ENCODE data around the gene RSKR. TPM values are rescaled to one million over a fixed set of nuclear protein-coding genes. Genes with fewer than 3 reads are reported as not detected.
A peak's percentile ranks its signal among the peaks of the same experiment; 100 is the strongest.
"Not testable (repeated sequence)": the region's sequence is repeated elsewhere in the genome, so short reads cannot be mapped to it uniquely, and the experiment has no call there.

RSKR gene
- total RNA-seq, 1 experiment from 2014 or later: 21.7 TPM

- Histone ChIP-seq H3K27me3 (ENCODE audit: insufficient read depth, low read depth) (no peaks in the 10 kb centered on the region), H3K9me2 (ENCODE audit: insufficient read depth) (no peaks in the 10 kb centered on the region), H3K9me3 (ENCODE audit: insufficient read depth, low read depth) (no peaks in the 10 kb centered on the region; the same call in 1 of the 2 replicates), H3K4me2 (no peak overlapping the region), H2AFZ (no peak overlapping the region), H3F3A (ENCODE audit: insufficient read depth, low read depth) (peaks cover 9% of the 10 kb centered on the region), H3K4me1 (replicated peaks; ENCODE audit: insufficient read depth) (no peaks in the 10 kb centered on the region), H3K4me3 (no peak overlapping the region), H4K20me1 (ENCODE audit: insufficient read depth) (no peaks in the 10 kb centered on the region), H3K79me2 (ENCODE audit: low read depth) (no peaks in the 10 kb centered on the region), H3K36me3 (ENCODE audit: low read depth) (peaks cover 15% of the 10 kb centered on the region), H3K27ac (no peak overlapping the region)
- intact Hi-C loops (cut with micrococcal nuclease; ENCODE audit: unreplicated experiment): loop anchor here (1.0 to 2.0 kb wide), 2 partner anchors 64 to 119 kb away; no protein-coding TSS in a partner anchor
- peak; percentile 66 for TF ChIP-seq CTCF (conservative IDR thresholded peaks at IDR 0.05)
- no peak for TF ChIP-seq EZH2 (IDR thresholded peaks at IDR 0.05; ENCODE audit: low read depth)
- BruUV-seq (replicated peaks): no TSS peak
- ChIA-PET POLR2A (ENCODE audit: unreplicated experiment) (interaction anchor here (0.5 kb wide), 1 partner anchor 33 kb away, joined by 4 read pairs; no protein-coding TSS in a partner anchor), CTCF (interaction anchor here (0.6 kb wide), 1 partner anchor 60 kb away, joined by 11 read pairs; no protein-coding TSS in a partner anchor)
- peak in 1 of 2 experiments; percentile 25 for DNase-seq
These were observed 781 bp downstream of the RSKR start for GRCh38 chr17:28612936-28613872.

GRCh38 chr17:28612531-28612930, 1.5 kb downstream of the RSKR start:
- CTCF ChIA-PET: no interaction called here
- POLR2A ChIA-PET (ENCODE audit: unreplicated experiment): no interaction called here
- no peak for DNase-seq
- peaks cover 9% of the 10 kb centered on the region for H3F3A ChIP-seq (ENCODE audit: insufficient read depth, low read depth)
- no peaks in the 10 kb centered on the region for H3K27me3 ChIP-seq (ENCODE audit: insufficient read depth, low read depth)
- TF ChIP-seq CTCF (conservative IDR thresholded peaks at IDR 0.05) (no peak), EZH2 (IDR thresholded peaks at IDR 0.05; ENCODE audit: low read depth) (no peak)
- no peak overlapping the region for H2AFZ ChIP-seq
- H3K27ac ChIP-seq: no peak overlapping the region
- intact Hi-C loops (cut with micrococcal nuclease; ENCODE audit: unreplicated experiment): loop anchor here (2.0 kb wide), 1 partner anchor 64 kb away; no protein-coding TSS in a partner anchor
- no TSS peak for BruUV-seq (replicated peaks)
- H3K9me2 ChIP-seq (ENCODE audit: insufficient read depth): no peaks in the 10 kb centered on the region
- no peak overlapping the region for H3K4me2 ChIP-seq
- H3K4me1 ChIP-seq (replicated peaks; ENCODE audit: insufficient read depth): no peaks in the 10 kb centered on the region
- peaks cover 15% of the 10 kb centered on the region for H3K36me3 ChIP-seq (ENCODE audit: low read depth)
- H4K20me1 ChIP-seq (ENCODE audit: insufficient read depth): no peaks in the 10 kb centered on the region
- no peaks in the 10 kb centered on the region for H3K79me2 ChIP-seq (ENCODE audit: low read depth)
- no peaks in the 10 kb centered on the region; the same call in 1 of the 2 replicates for H3K9me3 ChIP-seq (ENCODE audit: insufficient read depth, low read depth)
- H3K4me3 ChIP-seq: no peak overlapping the region

GRCh38 chr17:28610376-28610775, 3.6 kb downstream of the RSKR start:
- Histone ChIP-seq H3F3A (ENCODE audit: insufficient read depth, low read depth) (peaks cover 9% of the 10 kb centered on the region), H3K4me2 (no peak overlapping the region), H3K36me3 (ENCODE audit: low read depth) (0 out of 2 replicates have a peak, but pooled peaks cover 4% of the 10 kb centered on the region), H3K4me3 (no peak overlapping the region), H3K27ac (no peak overlapping the region), H3K4me1 (replicated peaks; ENCODE audit: insufficient read depth) (no peaks in the 10 kb centered on the region), H2AFZ (no peak overlapping the region), H3K79me2 (ENCODE audit: low read depth) (no peaks in the 10 kb centered on the region), H3K9me2 (ENCODE audit: insufficient read depth) (no peaks in the 10 kb centered on the region), H3K9me3 (ENCODE audit: insufficient read depth, low read depth) (no peaks in the 10 kb centered on the region; the same call in 1 of the 2 replicates), H4K20me1 (ENCODE audit: insufficient read depth) (no peaks in the 10 kb centered on the region), H3K27me3 (ENCODE audit: insufficient read depth, low read depth) (no peaks in the 10 kb centered on the region)
- no TSS peak for BruUV-seq (replicated peaks)
- TF ChIP-seq CTCF (conservative IDR thresholded peaks at IDR 0.05) (no peak), EZH2 (IDR thresholded peaks at IDR 0.05; ENCODE audit: low read depth) (no peak)
- CTCF ChIA-PET: no interaction called here
- POLR2A ChIA-PET (ENCODE audit: unreplicated experiment): interaction anchor here (0.7 kb wide), 1 partner anchor 1072 kb away, joined by 4 read pairs; no protein-coding TSS in a partner anchor
- intact Hi-C loops (cut with micrococcal nuclease; ENCODE audit: unreplicated experiment): no loop called here
- DNase-seq: no peak

GRCh38 chr17:28604031-28604430, 10.0 kb downstream of the RSKR start:
- H3K4me2 ChIP-seq; H3K79me2 ChIP-seq (ENCODE audit: low read depth); H3K4me3 ChIP-seq; intact Hi-C loops (cut with micrococcal nuclease; ENCODE audit: unreplicated experiment); DNase-seq; POLR2A ChIA-PET (ENCODE audit: unreplicated experiment); H3K27me3 ChIP-seq (ENCODE audit: insufficient read depth, low read depth); H3K4me1 ChIP-seq (replicated peaks; ENCODE audit: insufficient read depth); H3K27ac ChIP-seq; H3K9me3 ChIP-seq (ENCODE audit: insufficient read depth, low read depth); H2AFZ ChIP-seq; BruUV-seq (replicated peaks); H3K9me2 ChIP-seq (ENCODE audit: insufficient read depth); H3K36me3 ChIP-seq (ENCODE audit: low read depth); H4K20me1 ChIP-seq (ENCODE audit: insufficient read depth); CTCF ChIA-PET: not testable (repeated sequence)
- peaks cover 24% of the 10 kb centered on the region for H3F3A ChIP-seq (ENCODE audit: insufficient read depth, low read depth)

Measured in PC-9 (cell line).